Lower leg skin (tissue), 4 donors: ENCODE data around the gene RING1. TPM values are rescaled to one million over a fixed set of nuclear protein-coding genes. Genes with fewer than 3 reads are reported as not detected.

Source experiments
- DNase-seq, 2 donors: peaks; one replicate each; pipeline ENCODE4 v3.0.0-alpha.2; 2019; ENCODE audit warnings: low spot score in 2 of 2
- H3K4me3 ChIP-seq: fragments of 200-600 bp; sonication (generic); 2 replicates; pipeline ENCODE4 v1.5.1; 2017; ENCODE audit warnings: mild to moderate bottlenecking, low read depth; ENCODE audit not compliant: poor library complexity, severe bottlenecking
- POLR2A ChIP-seq, 2 donors: fragments of 450-650 bp; IDR thresholded peaks; one replicate each; pipeline ENCODE4 v1.6.1; 2016 to 2017; ENCODE audit warnings: antibody characterized with exemption in 2 of 2, mild to moderate bottlenecking in 1 of 2, moderate library complexity in 1 of 2
- WGBS, 2 donors: methylation state at CpG; one replicate each; pipeline ENCODE4 v1.1.5; 2018; 5-methylcytosine and 5-hydroxymethylcytosine counted together
- intact Hi-C: fragments of 100-400 bp; cut with DNase I; formaldehyde crosslinking; loops from one replicate; pipeline ENCODE4 v1.15.0; 2023; ENCODE audit warnings: low total_unique reads
- total RNA-seq, 4 donors: library from RNA; depleted of rRNA; stranded (reverse); fragments of >200 nt; gene quantifications; one replicate each; pipeline ENCODE4 v1.1.0, GENCODE V29; 2016
- TF ChIP-seq, protein P1 (sequence below), 3 donors: fragments of 450-650 bp; IDR thresholded peaks; one replicate each; pipeline ENCODE4 v1.5.1; 2016; ENCODE audit warnings: antibody characterized with exemption in 3 of 3, mild to moderate bottlenecking in 3 of 3, moderate library complexity in 2 of 3

RING1 gene
- total RNA-seq: 10 to 100 TPM; 10.0 to 22.1 (median 13.7) TPM

DNA sequence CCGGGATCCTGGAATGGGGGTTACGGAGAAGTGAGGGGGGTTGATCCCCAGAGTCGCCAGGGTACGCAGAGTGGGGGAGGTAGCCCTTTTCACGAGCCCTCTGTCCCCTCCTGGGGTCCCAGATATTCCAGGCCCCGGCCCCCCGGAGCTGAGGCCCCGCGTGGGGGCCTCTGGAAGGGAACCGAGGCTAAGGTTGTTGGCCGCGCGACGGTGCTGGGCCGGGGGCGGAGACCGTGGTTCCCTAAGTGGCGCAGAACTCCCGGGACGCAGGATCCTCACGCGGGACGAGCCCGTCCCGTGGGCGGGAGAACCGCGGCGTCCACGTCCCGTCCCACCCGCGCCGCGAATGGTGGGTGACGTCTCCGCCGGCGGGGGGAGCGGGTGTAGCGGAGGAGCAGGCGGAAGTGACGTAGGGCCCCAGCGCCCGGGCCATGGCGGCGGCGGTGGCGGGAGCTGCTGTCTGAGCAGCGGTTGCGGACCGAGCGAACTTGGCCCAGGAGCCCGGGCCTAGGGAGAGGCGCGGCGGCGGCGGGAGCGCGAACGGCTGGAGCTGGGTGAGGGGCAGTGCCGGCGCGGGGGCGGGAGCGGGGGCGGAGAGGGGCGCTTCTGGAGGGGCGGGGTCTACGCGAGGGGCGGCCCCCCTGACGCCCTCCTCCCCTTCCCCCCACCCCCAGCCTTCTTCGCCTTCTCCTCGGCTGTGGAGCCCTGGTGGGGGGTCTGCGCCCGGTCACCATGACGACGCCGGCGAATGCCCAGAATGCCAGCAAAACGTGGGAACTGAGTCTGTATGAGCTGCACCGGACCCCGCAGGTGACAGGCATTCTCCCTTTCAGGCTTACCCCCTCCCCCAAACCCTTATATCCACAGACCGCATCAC lies at the start of gene RING1:
TSS of gene RING1 (plus strand) at position 410 of the 877 bp plus-strand sequence. CDS start at position 733, 323 bp downstream.
- TF ChIP-seq, protein P1, sequence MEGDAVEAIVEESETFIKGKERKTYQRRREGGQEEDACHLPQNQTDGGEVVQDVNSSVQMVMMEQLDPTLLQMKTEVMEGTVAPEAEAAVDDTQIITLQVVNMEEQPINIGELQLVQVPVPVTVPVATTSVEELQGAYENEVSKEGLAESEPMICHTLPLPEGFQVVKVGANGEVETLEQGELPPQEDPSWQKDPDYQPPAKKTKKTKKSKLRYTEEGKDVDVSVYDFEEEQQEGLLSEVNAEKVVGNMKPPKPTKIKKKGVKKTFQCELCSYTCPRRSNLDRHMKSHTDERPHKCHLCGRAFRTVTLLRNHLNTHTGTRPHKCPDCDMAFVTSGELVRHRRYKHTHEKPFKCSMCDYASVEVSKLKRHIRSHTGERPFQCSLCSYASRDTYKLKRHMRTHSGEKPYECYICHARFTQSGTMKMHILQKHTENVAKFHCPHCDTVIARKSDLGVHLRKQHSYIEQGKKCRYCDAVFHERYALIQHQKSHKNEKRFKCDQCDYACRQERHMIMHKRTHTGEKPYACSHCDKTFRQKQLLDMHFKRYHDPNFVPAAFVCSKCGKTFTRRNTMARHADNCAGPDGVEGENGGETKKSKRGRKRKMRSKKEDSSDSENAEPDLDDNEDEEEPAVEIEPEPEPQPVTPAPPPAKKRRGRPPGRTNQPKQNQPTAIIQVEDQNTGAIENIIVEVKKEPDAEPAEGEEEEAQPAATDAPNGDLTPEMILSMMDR (IDR thresholded peaks at IDR 0.05): no peak
- peak in 1 of 2 donors; percentile 95 for TF ChIP-seq POLR2A (IDR thresholded peaks at IDR 0.05)
- 0 to 1% methylated on average over 18 to 60 of the region's 86 CpGs for WGBS, 2 donors
- H3K4me3 ChIP-seq: peak within 1 kb of the TSS; percentile 84
- DNase-seq: peak; percentile 80 to 97
- intact Hi-C loops: no loop called here

DNA sequence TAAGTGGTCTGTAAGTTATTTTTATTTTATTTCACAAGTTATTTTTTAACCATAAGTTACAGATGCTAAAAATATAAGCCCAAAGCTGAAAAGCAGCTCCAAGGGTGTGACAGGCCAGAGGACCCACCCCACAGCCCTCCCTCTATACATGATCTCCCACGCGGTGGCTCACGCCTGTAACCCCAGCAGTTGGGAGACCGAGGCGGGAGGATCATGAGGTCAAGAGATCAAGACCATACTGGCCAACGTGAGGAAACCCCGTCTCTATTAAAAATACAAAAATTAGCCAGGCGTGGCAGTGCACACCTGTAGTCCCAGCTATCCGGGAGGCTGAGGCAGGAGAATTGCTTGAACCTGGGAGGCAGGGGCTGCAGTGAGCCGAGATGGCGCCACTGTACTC lies 48.2 kb upstream of the RING1 start:
- intact Hi-C loops: no loop called here
- DNase-seq: peak in 1 of 2 donors; percentile 60
- no peak overlapping the region for H3K4me3 ChIP-seq
- no peak for TF ChIP-seq POLR2A (IDR thresholded peaks at IDR 0.05)
- TF ChIP-seq, protein P1 (IDR thresholded peaks at IDR 0.05): no peak
- 91 to 92% methylated on average over 11 of the region's 11 CpGs for WGBS, 2 donors

DNA sequence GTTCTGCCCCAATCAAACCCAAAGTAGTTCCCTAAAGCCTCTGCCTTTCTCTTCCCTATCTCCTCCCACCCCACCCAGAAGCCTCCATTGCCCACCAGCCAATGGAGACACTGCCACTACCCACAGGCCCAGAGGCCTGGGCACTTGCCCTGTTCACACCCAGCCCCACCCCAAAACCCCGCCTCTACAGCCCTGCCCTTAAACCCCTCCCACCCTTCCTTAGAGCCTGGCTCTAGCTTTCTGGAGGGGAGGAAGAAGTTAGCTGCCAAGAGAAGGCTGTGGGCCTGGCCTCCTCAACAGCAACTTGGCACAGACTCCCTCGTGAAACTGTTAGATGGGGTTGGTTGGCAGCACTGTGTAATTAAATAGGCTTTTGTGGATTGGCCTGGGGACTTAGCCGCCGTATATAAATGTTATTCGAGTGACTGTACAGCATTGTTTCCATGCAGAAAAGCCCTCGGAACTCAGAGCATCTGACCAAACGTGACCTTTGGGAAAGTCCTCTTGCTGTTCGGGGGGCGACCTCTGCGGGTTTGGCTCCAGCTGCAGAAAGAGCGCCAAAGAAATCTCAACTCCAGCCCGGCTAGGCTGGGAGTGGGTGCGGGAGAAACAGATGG lies 47.5 kb upstream of the RING1 start:
- DNase-seq: peak; percentile 38 to 84
- H3K4me3 ChIP-seq: no peak overlapping the region
- no peak for TF ChIP-seq POLR2A (IDR thresholded peaks at IDR 0.05)
- TF ChIP-seq, protein P1 (IDR thresholded peaks at IDR 0.05): no peak
- intact Hi-C loops: no loop called here
- WGBS, 2 donors: 21 to 23% methylated on average over 13 of the region's 13 CpGs

DNA sequence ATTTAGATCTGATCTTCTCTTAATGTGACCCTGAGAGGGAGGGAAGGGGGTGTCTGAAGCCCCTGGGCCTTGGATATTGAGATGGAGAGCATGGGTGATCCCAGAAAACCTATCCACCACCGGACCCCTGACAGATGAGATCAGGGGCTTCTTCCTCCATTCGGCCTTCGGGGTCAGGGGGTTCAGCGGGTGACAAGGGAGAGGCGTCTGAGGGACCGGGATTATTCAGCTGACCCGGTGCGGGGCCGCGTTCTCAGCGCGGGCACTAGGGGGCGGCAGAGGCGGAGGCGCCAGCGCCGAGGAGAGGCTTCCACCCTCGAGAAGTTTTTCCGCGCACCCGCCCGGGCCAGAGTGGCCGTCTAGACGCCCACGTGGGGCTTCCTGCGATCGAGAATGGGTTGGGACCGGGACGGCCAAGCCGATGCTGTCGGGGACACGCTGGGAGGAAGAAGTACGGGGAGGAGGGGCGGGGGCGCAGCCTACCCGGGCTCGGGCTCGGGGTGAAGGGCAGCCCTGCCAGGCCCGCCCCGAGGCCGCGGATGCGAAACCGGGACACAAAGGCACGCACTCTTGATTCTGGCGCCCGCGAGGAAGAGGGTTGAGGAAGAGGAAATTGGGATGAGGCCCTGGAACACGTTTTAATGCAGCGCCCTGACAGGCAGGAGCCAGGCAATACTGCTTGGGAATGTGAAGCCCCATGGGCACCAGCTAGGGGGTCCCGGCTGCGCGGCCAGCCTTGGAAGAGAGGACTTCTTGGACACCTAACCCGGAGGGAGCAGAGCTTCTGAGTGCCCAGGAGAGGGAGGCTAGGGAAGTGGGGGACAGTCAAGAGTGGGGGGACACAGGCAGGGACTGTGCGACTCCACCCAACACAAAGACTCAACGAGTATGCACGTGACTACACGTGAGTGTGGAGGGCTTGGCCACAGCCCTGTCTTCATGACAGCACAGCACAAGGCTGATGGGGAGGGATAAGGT lies 46.7 kb upstream of the RING1 start:
- WGBS, 2 donors: 4 to 6% methylated on average over 40 to 56 of the region's 58 CpGs
- peak; percentile 63 to 96 for DNase-seq
- intact Hi-C loops: no loop called here
- no peak for TF ChIP-seq POLR2A (IDR thresholded peaks at IDR 0.05)
- TF ChIP-seq, protein P1 (IDR thresholded peaks at IDR 0.05): peak in 1 of 3 donors; percentile 76
- no peak overlapping the region for H3K4me3 ChIP-seq

DNA sequence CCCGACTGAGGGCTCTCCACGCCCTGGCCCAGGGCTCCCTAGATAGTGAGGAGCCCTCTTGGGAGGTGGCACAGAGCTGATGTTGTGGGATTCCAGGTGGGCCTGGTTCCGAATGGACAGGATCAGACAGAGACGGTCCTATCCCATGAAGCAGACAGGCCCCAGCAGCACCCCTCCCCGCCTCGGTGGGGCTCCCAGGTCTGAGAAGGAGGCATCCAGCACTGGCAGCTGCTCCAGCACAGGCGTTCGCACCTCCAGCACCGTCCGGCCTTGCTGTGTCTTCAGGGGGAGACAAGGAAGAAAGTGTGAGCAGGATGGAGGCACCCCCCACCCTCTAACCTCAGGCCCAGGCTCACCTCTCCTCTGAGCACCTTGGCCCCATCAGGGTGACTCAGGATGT lies 44.8 kb upstream of the RING1 start:
- intact Hi-C loops: no loop called here
- no peak overlapping the region for H3K4me3 ChIP-seq
- TF ChIP-seq, protein P1 (IDR thresholded peaks at IDR 0.05): no peak
- TF ChIP-seq POLR2A (IDR thresholded peaks at IDR 0.05): no peak
- peak in 1 of 2 donors; percentile 83 for DNase-seq
- 59 to 61% methylated on average over 8 to 9 of the region's 10 CpGs for WGBS, 2 donors
